HEK293 (cell line): ENCODE data around the gene ELAVL4.

ENCODE experiments used
- CTCF ChIP-seq: fragments of 450-650 bp; formaldehyde crosslinking; IDR thresholded peaks from 2 replicates; pipeline ENCODE4 v1.5.1; 2016; ENCODE audit warnings: missing biosample characterization, missing genetic modification characterization
- HOXA7 ChIP-seq: sonication (generic); formaldehyde crosslinking; IDR thresholded peaks from 2 replicates; pipeline ENCODE4 v1.8.1; 2022; ENCODE audit warnings: missing genetic modification reagents, borderline replicate concordance
- KLF7 ChIP-seq: fragments of 450-650 bp; formaldehyde crosslinking; IDR thresholded peaks from 2 replicates; pipeline ENCODE4 v1.5.1; 2016; ENCODE audit warnings: missing biosample characterization, missing genetic modification characterization, borderline replicate concordance
- ZBTB26 ChIP-seq: fragments of 450-650 bp; formaldehyde crosslinking; optimal IDR thresholded peaks from 2 replicates; pipeline ENCODE3; 2016; ENCODE audit warnings: missing biosample characterization, mild to moderate bottlenecking, missing genetic modification characterization
- ZFP3 ChIP-seq: fragments of 450-650 bp; formaldehyde crosslinking; IDR thresholded peaks from 2 replicates; pipeline ENCODE4 v1.5.1; 2016; ENCODE audit warnings: low read depth, missing biosample characterization, missing genetic modification characterization
- ZNF280D ChIP-seq: fragments of 450-650 bp; formaldehyde crosslinking; IDR thresholded peaks from 2 replicates; pipeline ENCODE4 v1.5.1; 2016; ENCODE audit warnings: missing biosample characterization, missing genetic modification characterization
- ZNF624 ChIP-seq: fragments of 450-650 bp; formaldehyde crosslinking; IDR thresholded peaks from 2 replicates; pipeline ENCODE4 v1.5.1; 2017; ENCODE audit warnings: missing biosample characterization, missing genetic modification characterization
- ZNF677 ChIP-seq: fragments of 450-650 bp; IDR thresholded peaks from 2 replicates; pipeline ENCODE4 v1.5.0; 2018; ENCODE audit warnings: missing biosample characterization, mild to moderate bottlenecking, missing genetic modification characterization, moderate library complexity
- ZNF837 ChIP-seq: fragments of 450-650 bp; formaldehyde crosslinking; IDR thresholded peaks from 2 replicates; pipeline ENCODE4 v1.5.1; 2016; ENCODE audit warnings: missing biosample characterization, missing genetic modification characterization

GRCh38 chr1:50097021-50097679 lies 11.6 kb upstream of the ELAVL4 start:
- no peak for TF ChIP-seq CTCF (tag by site-specific recombination)
- TF ChIP-seq ZNF624 = no peak
- TF ChIP-seq ZNF280D (tag by site-specific recombination) = no peak
- TF ChIP-seq ZNF837 (tag by site-specific recombination) = no peak
- no peak for TF ChIP-seq KLF7 (tag by site-specific recombination)
- TF ChIP-seq ZNF677 (tag by site-specific recombination) = no peak
- no peak for TF ChIP-seq ZBTB26 (tag by site-specific recombination)
- TF ChIP-seq HOXA7 (CRISPR knock-in tag) = no peak
- TF ChIP-seq ZFP3 (tag by site-specific recombination) = no peak
